Middle frontal gyrus (tissue), 1 donor: ENCODE results near the gene POMT2.

Experiments used
- DNase-seq: peaks from one replicate; pipeline ENCODE4 v3.0.0-alpha.2; 2015; ENCODE audit warnings: low spot score; ENCODE audit errors: extremely low spot score

The POMT2 gene

GRCh38 chr14:77268989-77269600 is 51.6 kb downstream of the POMT2 start:
- DNase-seq: no peak

DNA sequence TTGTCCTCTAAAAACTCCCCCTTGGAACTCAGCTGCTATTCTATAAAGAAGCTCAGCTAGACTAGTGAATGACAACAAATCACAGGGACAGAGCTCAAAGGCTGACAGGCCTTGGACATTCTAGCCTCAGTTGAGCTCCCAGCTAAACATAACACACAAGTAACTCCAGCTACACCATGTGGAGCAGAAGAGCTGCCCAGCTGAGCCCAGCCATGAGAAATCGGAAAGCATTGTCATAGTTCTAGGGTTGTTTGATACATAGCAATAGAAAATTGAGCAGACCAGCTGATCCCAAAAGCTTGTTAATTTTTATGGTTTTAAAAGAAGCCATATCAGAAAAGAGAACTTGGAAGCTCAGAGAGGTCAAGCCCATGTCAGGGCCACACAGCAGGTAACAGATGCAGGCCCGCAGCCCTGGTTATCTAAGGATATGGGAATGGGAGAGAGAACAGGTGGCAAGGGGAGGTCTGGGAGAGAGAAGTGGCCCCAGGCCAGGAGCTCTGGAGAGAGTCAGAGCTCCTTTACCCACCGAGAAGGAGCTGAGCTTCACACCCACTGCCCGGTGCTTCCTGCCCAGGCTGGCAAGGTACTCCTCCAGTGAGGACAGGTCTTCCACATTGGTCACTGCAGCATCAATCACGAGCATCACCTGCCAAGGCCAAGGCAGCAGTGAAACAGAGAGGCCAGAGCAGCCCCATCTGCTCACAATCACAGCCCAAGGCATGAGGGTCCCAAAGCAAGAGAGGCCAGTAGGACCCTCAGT is 52.6 kb downstream of the POMT2 start:
- DNase-seq: no peak

DNA sequence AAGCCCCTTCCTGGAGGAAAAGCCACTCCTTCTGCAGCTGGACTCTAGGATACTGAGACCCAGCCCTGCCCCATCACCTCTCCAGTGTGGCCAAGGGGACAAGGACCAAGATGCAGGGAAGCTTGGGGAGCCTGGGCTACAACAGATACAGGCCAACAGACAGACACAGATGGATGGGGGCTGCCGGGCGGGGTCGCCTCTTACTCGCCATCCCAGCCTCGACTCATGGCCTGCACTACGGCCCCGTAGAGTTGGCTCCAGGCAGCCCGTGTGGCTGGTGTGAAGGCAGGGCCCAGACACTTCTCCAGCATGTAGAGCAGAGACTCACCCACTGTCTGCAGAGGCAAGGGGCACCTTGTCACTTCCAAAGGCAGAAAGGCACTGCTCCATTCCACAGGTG is 54.3 kb downstream of the POMT2 start:
- DNase-seq: no peak

DNA sequence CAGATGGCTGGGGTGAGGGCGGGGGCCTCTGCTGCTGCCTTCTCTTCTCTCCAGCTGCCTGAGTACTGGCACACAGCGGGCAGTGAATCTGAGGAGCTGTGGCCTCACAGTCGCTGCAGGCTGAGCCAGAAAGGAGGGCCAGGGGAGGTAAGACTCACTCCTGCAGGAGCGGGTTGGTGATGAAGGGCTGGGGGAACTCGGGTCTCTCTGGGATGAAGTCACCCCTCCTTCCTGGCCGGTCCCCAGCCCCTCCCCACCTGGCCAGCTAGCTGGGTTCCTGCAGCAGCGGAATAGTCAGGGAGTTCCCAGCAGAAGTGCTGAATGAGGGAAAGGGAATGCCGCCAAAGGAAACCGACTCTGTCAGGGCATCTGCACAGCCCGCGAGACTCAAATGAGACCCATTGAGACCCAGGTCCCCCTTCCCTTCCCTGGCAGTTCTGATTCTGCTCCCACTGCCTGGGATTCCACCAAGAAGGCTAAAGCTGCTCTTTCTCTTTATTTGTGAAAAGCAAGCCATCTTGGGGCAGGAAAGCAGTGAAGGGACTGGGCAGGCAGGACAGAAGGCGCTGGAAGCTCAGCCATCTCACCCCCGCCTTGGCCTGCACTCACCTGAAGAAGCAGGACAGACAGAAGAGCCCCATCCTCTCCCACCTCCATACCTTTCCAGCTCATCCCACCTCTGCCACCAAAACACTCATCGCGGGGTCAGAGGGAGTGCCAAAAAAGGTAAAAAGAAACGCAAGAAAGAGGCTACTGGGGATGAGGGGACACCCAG is 54.9 kb downstream of the POMT2 start:
- DNase-seq: no peak

DNA sequence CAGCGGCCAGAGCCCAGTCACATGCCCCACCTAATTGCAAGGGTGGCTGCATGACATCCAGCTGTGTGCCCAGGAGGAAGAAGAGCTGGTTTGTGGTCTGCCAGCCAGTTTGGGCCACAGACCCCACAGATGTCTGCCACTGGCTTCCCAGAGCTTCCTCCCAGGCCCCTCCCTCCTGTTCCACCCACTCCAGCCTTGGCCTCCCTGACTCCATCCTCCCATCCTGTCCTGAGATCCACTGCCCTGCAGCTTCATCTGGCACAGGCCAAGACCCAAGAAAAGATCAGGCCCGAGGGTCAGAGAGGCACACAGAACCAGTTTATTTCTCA is 55.5 kb downstream of the POMT2 start:
- DNase-seq: no peak

GRCh38 chr14:77264466-77265186 is 56.1 kb downstream of the POMT2 start:
- no peak for DNase-seq

- no peak for DNase-seq
These were observed 60.1 kb downstream of the POMT2 start for GRCh38 chr14:77260631-77261030.

DNA sequence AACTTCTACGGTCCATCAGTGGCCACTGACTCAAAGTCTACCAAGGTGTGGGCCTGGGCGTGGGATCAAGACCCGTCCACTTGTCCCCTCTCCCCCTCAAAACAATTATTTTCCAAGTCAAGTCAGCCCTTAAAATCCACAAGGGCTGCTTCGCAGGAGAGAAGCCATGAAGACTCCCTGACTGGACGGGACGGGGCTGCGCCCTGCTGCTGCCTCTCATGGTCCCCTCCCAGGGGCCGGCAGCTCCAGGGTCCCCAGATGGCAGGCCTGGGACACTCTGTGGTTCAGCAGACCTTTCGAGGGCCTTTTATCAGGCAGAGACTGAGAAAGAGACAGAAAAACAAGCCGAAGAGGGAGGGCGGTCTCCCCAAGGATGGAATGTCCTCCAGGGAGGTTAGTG is 60.5 kb downstream of the POMT2 start:
- DNase-seq: no peak

- no peak for DNase-seq
These were observed 61.5 kb downstream of the POMT2 start for GRCh38 chr14:77259025-77259715.

- DNase-seq: no peak
These were observed 62.1 kb downstream of the POMT2 start for GRCh38 chr14:77258566-77258965.

- DNase-seq: no peak
These were observed 63.0 kb downstream of the POMT2 start for GRCh38 chr14:77257700-77258099.

DNA sequence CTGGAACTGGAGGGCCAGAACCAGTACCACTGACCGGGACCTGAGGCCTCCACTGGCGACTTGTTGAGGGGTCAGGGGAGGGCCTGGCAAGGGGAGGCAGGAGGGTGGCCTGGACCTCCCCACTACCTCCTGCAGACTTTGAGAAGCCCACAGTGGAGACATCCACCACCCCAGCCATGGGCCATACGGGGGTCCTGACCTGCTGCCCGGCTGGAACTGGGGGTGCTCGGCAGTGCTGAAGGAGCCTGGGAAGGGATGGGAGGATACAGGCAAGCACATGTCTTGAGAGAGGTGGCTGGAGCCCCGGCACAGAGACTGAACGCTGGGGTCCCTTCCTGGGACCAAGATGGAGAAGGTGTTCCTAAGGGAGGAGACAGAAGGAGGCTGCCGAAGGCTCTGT is 64.0 kb downstream of the POMT2 start:
- DNase-seq: no peak

DNA sequence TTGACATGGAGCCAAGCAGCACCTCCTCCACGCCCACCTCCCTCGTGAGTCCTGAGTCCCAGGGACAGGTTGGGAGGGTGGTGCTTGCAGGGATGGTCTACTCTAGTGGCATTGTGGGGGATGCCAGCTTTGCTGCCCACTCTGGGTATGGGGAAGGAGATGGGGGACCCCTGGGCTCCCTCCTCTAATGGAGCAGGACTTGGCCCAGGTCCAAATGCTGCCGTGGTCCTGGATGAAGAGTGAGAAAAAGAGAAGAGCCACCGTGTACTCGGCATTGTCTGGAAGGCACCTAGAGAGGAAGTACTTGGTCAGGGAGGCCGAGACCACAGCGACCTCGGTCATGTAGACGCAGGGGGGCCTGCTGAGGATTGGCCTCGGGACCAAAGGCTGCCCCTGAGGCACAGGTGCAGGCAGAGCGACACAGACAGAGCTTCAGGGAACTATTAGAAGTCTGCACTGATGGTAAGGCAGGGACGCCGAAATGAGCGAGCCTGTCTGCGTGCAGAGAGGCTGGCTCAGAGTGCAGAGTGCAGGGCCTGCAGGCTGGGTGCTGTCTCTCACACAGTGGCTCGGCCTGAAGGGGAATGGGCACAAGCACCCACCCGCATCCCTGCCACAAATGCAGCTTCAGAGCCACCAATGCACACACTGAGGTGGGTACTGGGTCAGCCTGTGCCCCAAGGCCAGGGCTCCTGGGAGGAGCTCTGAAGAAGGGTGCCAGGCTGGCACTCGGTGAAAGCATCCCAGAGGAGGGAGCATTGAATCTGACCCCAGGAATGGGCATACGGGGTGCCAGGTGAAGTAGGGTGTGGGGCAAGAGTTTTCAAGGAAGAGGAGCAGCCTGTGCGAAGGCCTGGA is 67.1 kb downstream of the POMT2 start:
- DNase-seq: no peak

DNA sequence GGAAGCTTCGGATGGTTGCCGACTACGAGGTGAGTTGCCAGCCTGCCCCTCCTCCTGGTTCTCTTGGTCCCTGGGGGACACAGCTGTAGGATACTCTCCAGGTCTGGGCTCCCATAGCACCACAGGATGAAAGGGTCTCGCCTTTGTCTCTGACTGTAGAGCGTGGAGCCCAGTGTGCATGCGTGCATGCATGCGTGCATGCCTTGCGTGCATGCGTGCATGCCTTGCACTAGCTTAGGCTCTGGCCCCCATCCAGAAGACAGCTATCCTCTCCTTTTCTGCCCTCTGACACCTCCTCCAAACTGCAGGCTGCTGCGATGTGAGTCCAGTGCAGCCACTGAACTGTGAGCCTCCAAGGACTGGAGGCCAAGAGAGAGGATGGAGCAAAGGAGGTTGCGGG is 68.8 kb downstream of the POMT2 start:
- no peak for DNase-seq

GRCh38 chr14:77250927-77251326 is 69.8 kb downstream of the POMT2 start:
- DNase-seq: no peak

GRCh38 chr14:77249286-77249685 is 71.4 kb downstream of the POMT2 start:
- DNase-seq: no peak

DNA sequence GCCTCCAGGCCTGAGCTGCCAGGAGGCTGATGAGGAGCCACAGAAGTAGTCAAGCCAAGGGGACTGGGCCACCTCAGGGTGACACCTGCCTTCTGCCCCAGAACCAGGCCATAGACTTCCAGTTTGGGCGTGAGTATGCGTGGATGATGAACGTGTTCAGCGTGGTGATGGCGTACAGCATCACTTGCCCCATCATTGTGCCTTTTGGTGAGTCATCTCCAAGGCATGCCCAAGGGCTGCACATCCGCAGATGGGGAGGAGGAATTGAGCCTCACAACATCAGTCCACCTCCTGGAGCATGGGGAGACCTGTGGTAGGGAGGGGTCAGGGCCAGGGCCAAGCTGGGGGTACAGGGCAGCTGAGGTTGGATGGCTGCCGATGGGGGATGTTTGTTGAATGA is 72.0 kb downstream of the POMT2 start:
- DNase-seq: no peak

GRCh38 chr14:77246784-77247183 is 73.9 kb downstream of the POMT2 start:
- DNase-seq: no peak

- no peak for DNase-seq
These were observed 74.9 kb downstream of the POMT2 start for GRCh38 chr14:77245820-77246219.

DNA sequence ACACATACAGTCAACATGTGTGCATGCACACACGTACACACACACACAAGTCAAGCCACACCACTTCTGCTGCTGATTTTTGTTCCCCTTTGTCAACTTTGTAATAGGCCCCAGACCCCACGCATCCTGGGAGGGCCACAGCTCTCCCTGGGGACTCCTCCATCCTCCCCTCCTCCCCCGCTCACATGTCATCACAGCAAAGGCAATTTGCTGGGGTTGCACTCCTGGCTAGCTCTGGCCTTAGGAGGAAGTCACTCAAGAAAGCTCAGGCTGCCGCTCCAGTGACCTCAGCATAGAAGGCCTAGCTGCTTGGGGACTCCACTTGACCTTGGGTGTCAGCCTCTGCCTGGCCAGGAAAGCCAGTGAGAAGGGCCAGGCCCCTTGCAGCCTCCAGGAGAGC is 76.8 kb downstream of the POMT2 start:
- DNase-seq: no peak
